ENCODE measurements around the gene KCNAB1.
"Not testable (repeated sequence)": the region's sequence is repeated elsewhere in the genome, so short reads cannot be mapped to it uniquely, and the experiment has no call there.

GRCh38 chr3:156194945-156195344, 74.6 kb downstream of the KCNAB1 start:
- not testable (repeated sequence) for TF ChIP-seq ETV6 (CRISPR knock-in tag; IDR thresholded peaks at IDR 0.05); ZNF219 (CRISPR knock-in tag; IDR thresholded peaks at IDR 0.05; ENCODE audit: borderline replicate concordance); NR2C2 (CRISPR knock-in tag; IDR thresholded peaks at IDR 0.05); CTCF (IDR thresholded peaks at IDR 0.05); PREB (CRISPR knock-in tag; IDR thresholded peaks at IDR 0.05; ENCODE audit: borderline replicate concordance)

Measured in WTC11 (cell line).